Bone marrow (tissue), 2 donors: ENCODE data around the gene OTOG.

Experiments used
- DNase-seq, 2 donors: peaks; one replicate each; lab custom pipeline; 2025; lab: John Stamatoyannopoulos, UW

The OTOG gene

GRCh38 chr11:17561526-17561925 lies 14.5 kb downstream of the OTOG start:
- DNase-seq = no peak

- no peak for DNase-seq
These were observed 16.2 kb downstream of the OTOG start for GRCh38 chr11:17563231-17563646.

- DNase-seq = no peak
These were observed 17.1 kb downstream of the OTOG start for GRCh38 chr11:17563961-17564686.

- no peak for DNase-seq
These were observed 17.6 kb downstream of the OTOG start for GRCh38 chr11:17564687-17565042.

- DNase-seq = no peak
These were observed 21.9 kb downstream of the OTOG start for GRCh38 chr11:17568944-17569343.

GRCh38 chr11:17570034-17570433 lies 23.0 kb downstream of the OTOG start:
- no peak for DNase-seq

- no peak for DNase-seq
These were observed 24.6 kb downstream of the OTOG start for GRCh38 chr11:17571431-17572358.

- DNase-seq = no peak
These were observed 25.3 kb downstream of the OTOG start for GRCh38 chr11:17572359-17572690.

GRCh38 chr11:17572791-17573460 lies 25.9 kb downstream of the OTOG start:
- DNase-seq = no peak

- no peak for DNase-seq
These were observed 26.5 kb downstream of the OTOG start for GRCh38 chr11:17573526-17573925.

GRCh38 chr11:17574141-17575091 lies 27.4 kb downstream of the OTOG start:
- DNase-seq = no peak

GRCh38 chr11:17575431-17576425 lies 28.7 kb downstream of the OTOG start:
- no peak for DNase-seq

GRCh38 chr11:17578296-17578695 lies 31.2 kb downstream of the OTOG start:
- no peak for DNase-seq

- DNase-seq = no peak
These were observed 31.9 kb downstream of the OTOG start for GRCh38 chr11:17578958-17579357.

GRCh38 chr11:17579451-17579850 lies 32.4 kb downstream of the OTOG start:
- no peak for DNase-seq

GRCh38 chr11:17580271-17580670 lies 33.2 kb downstream of the OTOG start:
- no peak for DNase-seq

- no peak for DNase-seq
These were observed 34.1 kb downstream of the OTOG start for GRCh38 chr11:17581036-17581731.

- no peak for DNase-seq
These were observed 34.6 kb downstream of the OTOG start for GRCh38 chr11:17581732-17582053.

- no peak for DNase-seq
These were observed 39.0 kb downstream of the OTOG start for GRCh38 chr11:17585911-17586695.
